NCI-H1092 treated with DMSO at 0.1 percent for 48 hours (cell line): Measurements from ENCODE around the gene SMAD3.
A peak's percentile ranks its signal among the peaks of the same experiment; 100 is the strongest.

ENCODE experiments used
- DNase-seq: peaks from one replicate; lab custom pipeline; 2025; lab: John Stamatoyannopoulos, UW

Gene SMAD3

DNA sequence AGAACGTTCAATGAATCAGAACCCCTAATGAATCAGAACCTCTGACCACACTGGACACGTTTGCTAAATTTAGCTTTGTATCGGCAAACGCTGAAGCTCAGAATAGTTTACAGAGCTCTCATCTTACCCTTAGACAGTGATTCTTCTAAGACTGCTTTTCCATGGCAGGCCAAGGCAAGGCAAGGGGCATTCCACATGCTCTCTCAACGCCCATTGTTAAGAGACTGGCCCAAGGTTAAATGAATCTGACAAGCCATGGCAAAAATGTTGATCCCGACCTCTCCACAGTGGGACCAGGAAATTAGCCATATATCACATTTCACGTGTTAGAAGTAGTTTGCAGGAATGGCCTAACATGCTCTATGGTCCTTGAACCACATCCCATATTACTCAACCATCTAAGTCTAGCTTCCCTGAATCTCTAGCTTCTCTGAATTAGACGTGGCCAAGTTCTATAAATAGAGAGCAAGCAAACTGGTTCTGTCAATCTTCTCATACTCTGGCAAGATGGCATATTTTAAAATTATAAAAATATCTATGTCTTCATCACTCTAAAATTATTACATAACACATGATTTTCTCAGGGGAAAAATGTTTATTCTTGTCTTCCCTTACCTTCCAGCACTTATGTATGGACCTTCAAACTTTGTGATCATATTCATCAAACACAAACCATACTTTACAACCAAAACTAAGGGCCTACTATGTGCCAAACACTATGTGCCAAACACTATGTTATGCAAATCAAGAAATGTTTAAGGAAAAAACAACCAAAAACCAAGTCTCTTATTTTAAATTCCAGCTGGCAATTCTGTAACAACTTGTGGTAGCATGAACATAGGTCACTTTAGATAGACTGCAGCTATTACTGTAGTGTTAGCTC lies 134.7 kb downstream of the SMAD3 start:
- no peak for DNase-seq

GRCh38 chr15:67201136-67201535 lies 135.7 kb downstream of the SMAD3 start:
- no peak for DNase-seq

GRCh38 chr15:67202091-67202490 lies 136.7 kb downstream of the SMAD3 start:
- DNase-seq, result no peak

- no peak for DNase-seq
Measured at GRCh38 chr15:67202991-67203390, 137.6 kb downstream of the SMAD3 start.

GRCh38 chr15:67207555-67208207 lies 142.3 kb downstream of the SMAD3 start:
- DNase-seq, result no peak

DNA sequence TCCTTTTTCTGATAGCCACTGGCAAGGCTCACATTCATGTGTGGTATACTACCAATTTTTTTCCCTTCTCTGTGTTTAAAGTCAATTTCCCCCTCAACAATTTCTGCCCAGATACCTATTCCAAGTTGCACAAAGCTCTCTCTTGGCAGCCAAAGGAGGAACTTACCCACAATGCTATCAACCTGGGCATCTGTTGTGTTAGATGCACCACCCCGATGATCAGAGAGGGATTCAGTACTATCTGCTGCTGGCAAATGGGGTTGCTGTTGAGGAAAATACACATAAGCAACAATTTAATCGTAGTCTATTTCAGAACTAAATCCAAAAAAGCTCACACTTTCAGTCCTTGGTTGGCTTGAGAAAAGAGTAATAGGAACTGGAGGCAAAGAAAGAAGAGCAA lies 143.0 kb downstream of the SMAD3 start:
- DNase-seq, result no peak

DNA sequence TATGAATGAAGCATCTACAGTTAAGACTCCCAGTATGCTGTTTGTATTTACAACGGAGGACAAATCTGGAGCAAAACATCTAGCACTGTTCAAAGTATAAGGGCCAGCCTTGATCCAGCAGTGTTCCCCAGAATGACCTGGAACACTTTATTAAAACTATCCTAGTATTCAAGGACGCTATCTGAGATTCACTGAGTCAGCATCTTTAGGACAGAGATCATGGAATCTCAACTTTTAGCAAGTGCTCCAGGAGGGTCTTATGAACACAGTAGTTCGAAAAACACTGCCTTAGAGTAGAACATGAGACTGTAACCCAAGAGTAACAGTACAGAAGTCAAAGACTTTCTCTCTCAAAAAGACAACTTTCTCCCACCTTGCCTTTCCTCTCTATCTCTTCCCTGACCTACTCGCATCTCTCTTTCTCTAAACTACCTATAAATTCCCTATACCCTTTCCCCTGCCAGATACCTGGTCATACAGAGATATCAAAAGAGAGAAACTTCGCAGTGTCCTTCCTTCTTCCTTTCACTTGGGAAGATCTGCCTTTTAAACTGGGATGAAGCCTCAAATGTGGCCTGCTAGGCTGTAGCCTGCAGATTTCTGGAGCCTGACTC lies 145.3 kb downstream of the SMAD3 start:
- DNase-seq, result no peak

DNA sequence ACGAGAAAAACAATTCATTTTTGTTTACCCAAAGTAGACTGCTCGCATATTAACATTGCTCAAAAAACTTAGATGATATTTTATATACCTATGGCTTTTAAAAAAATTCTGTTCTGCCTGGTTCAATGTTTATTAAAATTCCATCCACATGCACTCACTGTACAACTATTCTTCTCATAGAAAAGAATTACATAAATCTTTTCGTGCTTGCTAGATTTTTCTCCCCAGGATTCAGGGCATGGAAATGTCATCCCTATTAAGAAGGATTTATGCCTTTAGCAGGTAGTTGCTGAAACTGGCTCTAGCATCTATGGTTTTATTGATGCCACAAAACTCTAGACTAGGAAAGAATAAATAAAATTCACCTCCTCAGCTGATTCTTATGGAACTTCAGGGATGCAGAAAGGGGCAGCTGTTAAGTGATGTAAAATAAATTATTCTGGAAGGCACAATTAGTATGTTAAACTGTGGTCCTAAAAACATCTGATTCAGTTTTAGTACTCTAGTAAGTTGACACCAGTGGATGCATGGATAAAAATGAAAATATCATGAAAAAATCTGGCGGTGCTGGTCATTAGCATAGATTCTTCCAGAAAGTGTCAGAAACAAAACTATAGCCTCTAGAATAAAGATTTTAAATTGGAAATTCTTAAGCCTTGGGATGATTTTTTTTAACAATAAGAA lies 147.4 kb downstream of the SMAD3 start:
- no peak for DNase-seq

DNA sequence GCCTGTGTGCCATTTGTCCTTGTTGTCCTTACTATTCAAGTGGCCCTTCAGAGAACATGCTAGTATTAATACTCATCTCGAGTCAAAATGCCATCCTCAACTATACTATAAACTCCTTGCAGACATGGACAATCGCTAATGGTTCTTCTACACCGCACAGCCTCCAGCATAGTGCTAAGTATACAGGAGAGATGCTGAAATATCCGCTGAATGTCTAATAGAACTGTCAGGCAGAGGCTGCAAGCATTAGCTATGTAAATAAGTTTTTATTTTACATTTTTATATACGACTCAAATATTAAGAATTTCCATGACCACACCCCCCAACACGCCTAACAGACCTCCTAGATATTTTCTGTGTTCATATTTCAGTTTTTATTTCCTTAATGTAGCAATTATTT lies 149.7 kb downstream of the SMAD3 start:
- no peak for DNase-seq

DNA sequence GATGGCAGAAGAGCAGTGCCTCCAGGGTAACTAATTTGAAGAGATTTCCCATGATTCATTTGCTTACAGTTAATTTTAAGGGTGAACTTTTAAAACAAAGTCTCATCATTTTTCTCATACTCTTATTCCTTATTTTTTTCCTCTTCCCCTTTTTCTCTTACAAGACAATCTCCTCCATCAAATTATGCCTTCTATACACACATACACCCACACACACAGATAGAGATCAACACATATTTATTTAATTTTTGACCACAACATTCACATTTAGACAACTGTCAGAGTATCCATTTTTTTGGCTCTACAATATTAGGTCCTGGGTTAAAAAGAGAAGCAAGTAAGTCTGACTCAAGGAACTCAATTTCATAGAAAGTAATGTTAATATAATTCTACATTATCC lies 151.5 kb downstream of the SMAD3 start:
- DNase-seq, result no peak

GRCh38 chr15:67218428-67218827 lies 153.0 kb downstream of the SMAD3 start:
- no peak for DNase-seq

DNA sequence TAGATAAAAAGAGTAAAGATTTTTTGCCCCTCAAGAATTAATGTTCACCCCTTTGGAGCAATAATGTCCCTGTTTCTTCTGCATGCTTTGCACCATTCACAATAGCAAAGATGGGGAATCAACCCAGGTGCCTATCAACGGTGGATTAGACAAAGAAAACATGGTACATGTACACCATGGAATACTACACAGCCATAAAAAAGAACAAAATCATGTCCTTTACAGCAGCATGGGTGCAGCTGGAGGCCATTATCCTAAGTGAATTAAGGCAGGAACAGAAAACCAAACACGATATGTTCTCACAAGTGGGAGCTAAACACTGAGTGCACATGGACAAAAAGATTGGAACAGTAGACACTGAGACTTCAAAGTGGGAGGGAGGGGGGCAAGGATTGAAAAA lies 153.9 kb downstream of the SMAD3 start:
- DNase-seq, result no peak

DNA sequence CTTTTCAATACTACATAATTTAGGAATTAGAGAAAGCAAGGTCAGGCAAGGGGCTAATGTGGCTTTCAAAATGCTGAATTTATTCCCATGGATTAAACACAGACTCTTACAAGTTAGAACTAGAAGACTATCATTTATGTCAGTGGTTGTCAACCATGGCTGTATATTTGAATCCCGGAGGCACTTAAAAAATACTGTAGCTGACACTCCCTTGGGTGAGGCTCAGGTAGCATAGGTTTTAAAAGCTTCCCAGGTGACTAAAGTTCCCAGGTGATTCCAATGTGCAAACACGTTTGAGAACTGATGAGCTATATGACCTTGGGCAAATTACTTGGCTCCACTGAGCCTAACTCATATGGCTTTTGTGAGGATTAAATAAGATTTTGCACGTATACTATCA lies 159.5 kb downstream of the SMAD3 start:
- no peak for DNase-seq

DNA sequence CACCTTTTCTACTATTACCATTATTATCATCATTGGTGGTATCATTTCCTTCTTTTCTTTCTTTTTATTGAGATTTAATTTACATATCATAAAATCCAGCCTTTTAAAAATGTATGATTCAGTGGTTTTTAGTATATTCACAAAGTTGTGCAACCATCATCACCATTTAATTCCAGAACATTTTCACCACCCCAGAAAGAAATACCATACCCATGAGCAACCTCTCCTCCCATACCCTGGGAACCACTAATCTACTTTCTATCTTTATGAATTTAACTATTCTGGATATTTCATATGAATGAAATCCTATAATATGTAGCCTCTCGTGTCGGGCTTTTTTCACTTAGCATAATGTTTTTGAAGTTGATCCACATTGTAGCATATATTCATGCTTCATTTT lies 159.9 kb downstream of the SMAD3 start:
- no peak for DNase-seq

DNA sequence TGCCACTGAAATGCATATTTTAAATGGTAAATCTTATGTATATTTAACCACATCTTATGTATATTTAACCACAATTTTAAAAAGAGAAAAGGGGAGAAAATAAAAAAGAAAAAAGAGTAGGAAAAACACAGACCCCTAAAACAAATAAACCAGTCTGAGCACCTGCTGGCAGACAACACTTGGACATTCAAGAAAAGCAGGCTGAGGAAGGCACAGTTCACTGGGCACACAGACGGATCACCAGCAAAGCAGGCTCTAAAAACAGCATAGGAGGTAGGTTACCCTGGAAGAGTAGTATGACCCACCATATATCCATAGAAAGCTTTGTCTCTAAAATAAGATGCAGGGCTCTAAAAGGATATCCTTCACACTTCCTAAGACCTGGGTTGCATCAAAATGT lies 162.0 kb downstream of the SMAD3 start:
- no peak for DNase-seq

GRCh38 chr15:67227846-67228245 lies 162.4 kb downstream of the SMAD3 start:
- DNase-seq, result no peak

- no peak for DNase-seq
Measured at GRCh38 chr15:67228286-67228685, 162.9 kb downstream of the SMAD3 start.

- no peak for DNase-seq
Measured at GRCh38 chr15:67230504-67230903, 165.1 kb downstream of the SMAD3 start.

DNA sequence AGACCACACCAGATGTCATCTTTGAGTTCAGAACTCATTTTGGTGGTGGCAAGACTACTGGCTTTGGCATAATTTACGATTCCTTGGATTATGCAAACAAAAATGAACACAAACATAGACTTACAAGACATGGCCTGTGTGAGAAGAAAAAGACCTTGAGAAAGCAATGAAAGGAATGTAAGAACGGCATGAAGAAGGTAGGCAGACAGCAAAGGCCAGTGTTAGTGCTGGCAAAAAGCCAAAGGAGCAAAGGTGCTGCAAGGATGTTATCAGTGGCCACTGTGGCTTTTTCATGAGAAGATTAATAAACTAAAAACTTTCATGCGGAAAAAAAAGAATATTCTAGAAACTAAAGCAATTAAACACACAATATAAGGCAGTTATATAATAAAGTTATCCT lies 167.2 kb downstream of the SMAD3 start:
- no peak for DNase-seq

DNA sequence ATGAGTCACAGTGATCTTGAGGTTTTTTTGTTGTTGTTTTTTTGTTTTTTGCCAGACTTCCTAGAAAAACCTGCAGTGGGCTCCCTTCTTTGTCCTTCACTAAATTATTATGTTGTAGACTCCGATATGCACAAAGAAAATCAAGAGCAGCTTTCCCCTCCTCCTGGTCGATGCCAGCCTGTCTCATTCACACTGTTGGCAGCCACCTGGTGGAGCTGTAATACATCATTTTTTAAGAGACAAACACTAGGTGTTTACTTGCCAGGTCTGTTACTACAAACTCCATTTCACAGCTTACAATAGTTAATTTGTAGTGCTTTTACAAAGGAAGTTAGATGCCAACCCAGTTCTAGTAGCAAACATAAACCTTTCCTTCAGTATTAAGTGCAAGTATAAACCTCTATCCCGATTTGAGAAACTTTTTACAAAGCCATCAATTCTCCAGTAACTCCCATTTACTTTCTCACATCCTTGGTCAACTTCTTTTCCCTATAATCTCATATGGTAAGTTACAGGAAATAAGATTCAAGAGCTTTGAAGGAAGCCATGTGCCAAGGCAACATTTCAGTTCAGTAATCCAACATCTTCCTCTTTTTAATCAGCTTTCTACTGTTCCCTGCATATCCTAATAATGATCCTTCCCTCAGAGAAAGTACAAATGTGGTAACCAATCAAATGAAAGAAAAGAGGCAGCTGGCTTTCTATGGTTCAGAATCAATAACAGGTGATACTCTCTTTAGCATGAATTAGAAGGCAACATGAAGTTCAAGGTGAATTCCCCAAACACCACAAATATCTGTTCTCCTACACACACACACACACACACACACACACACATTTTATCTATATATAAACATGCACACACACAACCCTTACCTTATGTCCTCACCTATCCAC lies 175.1 kb downstream of the SMAD3 start:
- DNase-seq, result peak; percentile 26

DNA sequence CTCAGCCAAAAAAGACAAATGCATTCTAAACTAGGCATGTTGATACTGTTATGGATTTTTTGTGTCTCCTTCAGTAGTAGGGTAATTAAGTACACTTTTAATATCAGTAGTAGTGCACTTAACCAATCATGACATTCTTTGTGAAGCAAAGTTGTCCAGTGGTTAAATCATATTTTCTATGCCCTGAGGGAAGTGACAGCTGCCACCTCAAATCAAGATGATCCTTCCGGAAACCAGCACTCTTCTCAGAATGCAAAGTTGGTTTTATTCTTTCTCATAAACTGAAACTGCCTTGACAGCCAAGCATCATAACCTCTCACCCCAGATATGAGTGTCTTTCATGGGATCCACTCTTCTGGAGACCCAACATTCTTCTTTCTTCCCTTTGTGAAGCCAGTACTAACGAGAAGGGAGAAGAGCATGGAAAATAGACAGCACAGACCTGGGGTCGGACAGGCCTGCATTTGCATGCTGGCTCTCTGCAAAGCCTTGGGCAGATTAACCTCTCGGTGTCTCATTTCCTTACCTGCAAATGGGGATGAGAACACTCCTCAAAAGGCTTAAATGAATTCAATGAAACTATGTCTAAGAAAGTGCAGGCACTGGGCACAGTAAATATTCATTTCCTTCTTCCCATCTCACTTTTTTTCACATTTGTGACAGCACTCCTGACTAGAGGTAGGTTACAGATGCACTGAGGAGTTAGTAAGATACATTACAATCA lies 175.9 kb downstream of the SMAD3 start:
- DNase-seq, result no peak
